OCI-M1 (cell line): ENCODE results near the gene EIF4G1.

Source experiments
- DNase-seq: peaks from one replicate; lab custom pipeline; 2025; lab: John Stamatoyannopoulos, UW

Gene EIF4G1

GRCh38 chr3:184305577-184305976 lies 8.8 kb upstream of the EIF4G1 start:
- DNase-seq: peak; percentile 10

GRCh38 chr3:184306341-184306972 lies 7.9 kb upstream of the EIF4G1 start:
- no peak for DNase-seq

- no peak for DNase-seq
Observed at GRCh38 chr3:184307915-184308314, 6.5 kb upstream of the EIF4G1 start.

- DNase-seq: no peak
Observed at GRCh38 chr3:184308744-184309143, 5.7 kb upstream of the EIF4G1 start.

GRCh38 chr3:184311633-184312032 lies 2.8 kb upstream of the EIF4G1 start:
- no peak for DNase-seq

- DNase-seq: peak; percentile 40
Observed at GRCh38 chr3:184314700-184315542, 515 bp downstream of the EIF4G1 start.

GRCh38 chr3:184315543-184315867 lies 1.1 kb downstream of the EIF4G1 start:
- no peak for DNase-seq

GRCh38 chr3:184315871-184316661 lies 1.7 kb downstream of the EIF4G1 start:
- no peak for DNase-seq

GRCh38 chr3:184316792-184317191 lies 2.4 kb downstream of the EIF4G1 start:
- DNase-seq: no peak

- no peak for DNase-seq
Observed at GRCh38 chr3:184317201-184317600, 2.8 kb downstream of the EIF4G1 start.

GRCh38 chr3:184320104-184320445 lies 5.7 kb downstream of the EIF4G1 start:
- DNase-seq: peak; percentile 65

- DNase-seq: no peak
Observed at GRCh38 chr3:184321666-184322065, 7.3 kb downstream of the EIF4G1 start.

- DNase-seq: no peak
Observed at GRCh38 chr3:184322731-184323487, 8.5 kb downstream of the EIF4G1 start.

GRCh38 chr3:184323696-184324095 lies 9.3 kb downstream of the EIF4G1 start:
- no peak for DNase-seq

GRCh38 chr3:184325269-184325668 lies 10.9 kb downstream of the EIF4G1 start:
- no peak for DNase-seq

- no peak for DNase-seq
Observed at GRCh38 chr3:184325715-184326369, 11.4 kb downstream of the EIF4G1 start.

GRCh38 chr3:184327171-184327570 lies 12.8 kb downstream of the EIF4G1 start:
- DNase-seq: no peak

- no peak for DNase-seq
Observed at GRCh38 chr3:184328516-184328915, 14.1 kb downstream of the EIF4G1 start.

- no peak for DNase-seq
Observed at GRCh38 chr3:184332370-184333090, 18.1 kb downstream of the EIF4G1 start.

GRCh38 chr3:184333190-184333589 lies 18.8 kb downstream of the EIF4G1 start:
- DNase-seq: no peak

GRCh38 chr3:184333700-184334099 lies 19.3 kb downstream of the EIF4G1 start:
- no peak for DNase-seq
